ENCODE data around the gene ATXN7. TPM values are rescaled to one million over a fixed set of nuclear protein-coding genes. Genes with fewer than 3 reads are reported as not detected.

The ATXN7 gene
- total RNA-seq, 8 experiments from 2014 or later = 5.1 to 35.5 (median 10.4) TPM

- no peak overlapping the region for H3K27ac ChIP-seq
- peaks cover 3 to 20% of the 10 kb centered on the region in 2 donors for H3K4me1 ChIP-seq (replicated peaks in 1 of 2)
- 50 to 100% (median 92%) methylated on average over 1 to 2 of the region's 2 CpGs; no CpG with 5 or more reads in 3 of the 10 experiments for WGBS, 10 experiments
- no peak for ATAC-seq (replicated peaks in 6 of 8)
- no peak overlapping the region for H3K4me3 ChIP-seq
- in situ Hi-C loops (cut with MboI; ENCODE audit: low pct_unique_long_range_greater_than_20kb in 2 of 9, low sequenced_read_pairs in 9 of 9, unreplicated experiment in 9 of 9) = no loop called here
Observed at GRCh38 chr3:63872135-63872924, 8.7 kb downstream of the ATXN7 start.

DNA sequence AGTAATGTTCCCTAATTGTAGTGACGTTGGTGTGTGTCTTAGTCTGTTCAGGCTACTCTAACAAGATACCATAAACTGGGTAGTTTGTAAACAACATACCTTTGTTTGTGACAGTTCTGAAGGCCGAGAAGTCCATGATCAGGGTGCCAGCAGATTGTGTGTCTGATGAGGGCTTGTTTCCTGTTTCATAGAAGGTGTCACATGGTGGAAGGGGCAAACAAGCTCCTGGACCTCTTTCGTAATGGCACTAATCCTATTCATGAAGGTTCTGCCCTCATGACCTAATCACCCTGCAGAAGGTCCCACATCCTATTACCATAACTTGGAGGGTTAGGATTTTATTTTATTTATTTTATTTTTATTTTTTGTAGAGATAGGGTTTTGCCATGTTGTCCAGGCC lies 11.1 kb downstream of the ATXN7 start:
- H3K4me1 ChIP-seq (replicated peaks in 1 of 2) = peaks cover 15 to 25% of the 10 kb centered on the region in 2 donors
- no peak overlapping the region for H3K27ac ChIP-seq
- in situ Hi-C loops (cut with MboI; ENCODE audit: low pct_unique_long_range_greater_than_20kb in 2 of 9, low sequenced_read_pairs in 9 of 9, unreplicated experiment in 9 of 9) = no loop called here
- ATAC-seq (replicated peaks in 6 of 8) = no peak
- no peak overlapping the region for H3K4me3 ChIP-seq
- WGBS, 10 experiments = 70 to 100% (median 100%) methylated on average over 1 to 3 of the region's 3 CpGs; no CpG with 5 or more reads in 2 of the 10 experiments

- H3K4me3 ChIP-seq = no peak overlapping the region
Observed at GRCh38 chr3:63875510-63875909, 11.8 kb downstream of the ATXN7 start.

GRCh38 chr3:63876260-63876659 lies 12.6 kb downstream of the ATXN7 start:
- Histone ChIP-seq H3K4me3 (no peak overlapping the region), H3K27ac (no peak overlapping the region), H3K4me1 (replicated peaks in 1 of 2) (peaks cover 12% of the 10 kb centered on the region in 2 donors)
- 25 to 80% (median 68%) methylated on average over 2 to 3 of the region's 3 CpGs for WGBS, 10 experiments
- in situ Hi-C loops (cut with MboI; ENCODE audit: low pct_unique_long_range_greater_than_20kb in 2 of 9, low sequenced_read_pairs in 9 of 9, unreplicated experiment in 9 of 9) = no loop called here
- ATAC-seq (replicated peaks in 6 of 8) = no peak

More at GRCh38 chr3:63875510-63875909, 11.8 kb downstream of the ATXN7 start:
- Histone ChIP-seq H3K27ac (no peak overlapping the region), H3K4me1 (replicated peaks in 1 of 2) (peaks cover 15 to 18% of the 10 kb centered on the region in 2 donors)
- WGBS, 10 experiments = 50 to 100% (median 90%) methylated on average over 1 to 2 of the region's 2 CpGs; no CpG with 5 or more reads in 3 of the 10 experiments
- in situ Hi-C loops (cut with MboI; ENCODE audit: low pct_unique_long_range_greater_than_20kb in 2 of 9, low sequenced_read_pairs in 9 of 9, unreplicated experiment in 9 of 9) = no loop called here
- no peak for ATAC-seq (replicated peaks in 6 of 8)

DNA sequence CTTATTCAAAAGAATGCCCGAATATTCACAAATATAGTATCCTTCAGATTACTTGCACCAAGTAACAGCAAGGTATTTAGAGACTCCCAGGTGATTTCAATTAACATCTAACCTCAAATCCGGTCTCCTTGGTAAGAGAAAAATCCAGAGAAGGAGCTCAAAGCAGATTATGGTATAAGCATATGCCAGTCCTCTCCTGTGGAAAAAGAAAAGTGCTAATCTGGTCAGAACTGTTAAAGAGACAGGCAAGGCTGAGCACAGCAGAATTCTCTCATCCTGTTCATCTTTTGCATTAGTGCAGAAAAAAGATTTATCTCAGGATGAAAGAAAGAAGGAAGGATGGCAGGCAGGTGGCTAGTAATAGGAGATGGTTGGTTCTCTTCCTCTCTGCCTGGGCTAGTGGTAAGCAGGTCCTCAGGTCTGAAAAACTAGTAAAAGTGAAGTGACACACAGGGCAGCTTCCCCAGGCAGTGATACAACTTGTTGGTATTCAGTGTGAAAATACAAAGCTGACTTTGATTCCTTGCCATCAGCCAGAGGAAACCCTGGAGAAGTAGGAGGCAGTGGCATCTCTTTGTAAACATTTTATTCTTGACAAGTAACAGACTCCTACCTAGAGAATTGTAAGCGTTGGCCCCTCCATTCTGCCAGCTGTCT lies 14.2 kb downstream of the ATXN7 start:
- ATAC-seq (replicated peaks in 6 of 8) = peak in 3 of 8 experiments; percentile 24 to 82 (median 55)
- H3K4me3 ChIP-seq = no peak overlapping the region
- in situ Hi-C loops (cut with MboI; ENCODE audit: low pct_unique_long_range_greater_than_20kb in 2 of 9, low sequenced_read_pairs in 9 of 9, unreplicated experiment in 9 of 9) = no loop called here
- 53 to 100% (median 85%) methylated on average over 1 to 3 of the region's 3 CpGs for WGBS, 10 experiments
- no peak overlapping the region for H3K27ac ChIP-seq
- peaks cover 12% of the 10 kb centered on the region in 2 donors for H3K4me1 ChIP-seq (replicated peaks in 1 of 2)

DNA sequence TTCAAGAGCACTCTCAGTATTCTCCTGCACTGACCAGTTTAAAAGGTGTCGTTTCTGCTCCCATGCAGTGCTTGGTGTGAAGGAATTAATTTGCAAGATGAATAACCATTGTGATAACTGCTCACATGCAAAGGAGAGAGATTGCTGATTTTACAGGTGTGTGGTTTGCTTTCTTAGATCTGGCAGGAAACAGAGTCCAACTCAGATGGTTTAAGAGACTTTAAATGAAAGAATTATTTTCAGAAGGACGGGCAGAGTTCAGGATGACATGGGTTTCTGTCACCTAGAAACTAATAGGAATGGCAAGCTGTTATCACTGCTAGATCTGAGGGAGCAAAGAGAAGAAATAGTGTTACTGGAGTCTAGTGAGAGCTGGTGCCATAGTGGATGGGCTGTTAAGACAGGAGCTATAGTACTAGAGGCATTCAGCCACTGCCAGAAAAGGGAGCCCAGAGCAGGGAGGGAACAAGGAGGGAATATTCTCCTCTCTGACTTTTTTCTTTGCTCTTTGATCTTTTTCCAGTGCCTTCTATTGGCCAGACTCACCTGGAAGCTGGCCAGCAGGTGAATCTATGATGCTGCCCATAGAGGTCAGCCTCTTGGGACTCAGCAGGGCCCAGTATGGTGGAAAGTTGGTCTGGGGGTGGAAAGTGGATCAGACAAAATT lies 14.9 kb downstream of the ATXN7 start:
- peak in 2 of 8 experiments; percentile 19 to 77 for ATAC-seq (replicated peaks in 6 of 8)
- Histone ChIP-seq H3K27ac (no peak overlapping the region), H3K4me1 (replicated peaks in 1 of 2) (peaks cover 12% of the 10 kb centered on the region in 2 donors), H3K4me3 (no peak overlapping the region)
- in situ Hi-C loops (cut with MboI; ENCODE audit: low pct_unique_long_range_greater_than_20kb in 2 of 9, low sequenced_read_pairs in 9 of 9, unreplicated experiment in 9 of 9) = no loop called here
- WGBS, 10 experiments = 45 to 89% (median 67%) methylated on average over 1 to 2 of the region's 2 CpGs; no CpG with 5 or more reads in 3 of the 10 experiments

DNA sequence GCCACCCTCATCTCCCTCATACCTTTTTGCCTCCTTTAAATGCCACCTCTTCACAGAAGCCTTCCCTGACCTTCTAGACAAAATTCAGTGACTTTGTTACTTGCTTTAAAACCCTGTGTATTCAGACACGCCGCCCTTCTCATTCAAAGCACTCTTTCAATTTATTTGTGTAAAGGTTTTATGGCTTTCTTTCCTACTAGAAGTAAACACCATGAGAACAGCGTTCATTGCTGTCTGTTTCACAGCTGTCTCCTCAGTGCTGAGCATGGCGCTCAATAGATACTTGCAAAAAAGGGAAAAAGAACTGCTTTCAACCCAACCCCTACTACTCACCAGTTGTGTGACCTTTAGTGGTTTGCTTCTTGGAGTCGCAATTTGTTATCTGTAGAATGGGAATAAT lies 17.0 kb downstream of the ATXN7 start:
- Histone ChIP-seq H3K4me3 (no peak overlapping the region), H3K4me1 (replicated peaks in 1 of 2) (peaks cover 12 to 14% of the 10 kb centered on the region in 2 donors), H3K27ac (no peak overlapping the region)
- in situ Hi-C loops (cut with MboI; ENCODE audit: low pct_unique_long_range_greater_than_20kb in 2 of 9, low sequenced_read_pairs in 9 of 9, unreplicated experiment in 9 of 9) = no loop called here
- WGBS, 10 experiments = 70 to 100% (median 89%) methylated on average over 1 to 5 of the region's 5 CpGs; no CpG with 5 or more reads in 2 of the 10 experiments
- no peak for ATAC-seq (replicated peaks in 6 of 8)

- in situ Hi-C loops (cut with MboI; ENCODE audit: low pct_unique_long_range_greater_than_20kb in 2 of 9, low sequenced_read_pairs in 9 of 9, unreplicated experiment in 9 of 9) = no loop called here
- Histone ChIP-seq H3K27ac (no peak overlapping the region), H3K4me3 (no peak overlapping the region), H3K4me1 (replicated peaks in 1 of 2) (peaks cover 2 to 6% of the 10 kb centered on the region in 2 donors)
- WGBS, 10 experiments = 80 to 100% (median 100%) methylated on average over 1 to 3 of the region's 3 CpGs; no CpG with 5 or more reads in 5 of the 10 experiments
- ATAC-seq (replicated peaks in 6 of 8) = peak in 1 of 8 experiments; percentile 66
Observed at GRCh38 chr3:63886858-63887257, 23.2 kb downstream of the ATXN7 start.

DNA sequence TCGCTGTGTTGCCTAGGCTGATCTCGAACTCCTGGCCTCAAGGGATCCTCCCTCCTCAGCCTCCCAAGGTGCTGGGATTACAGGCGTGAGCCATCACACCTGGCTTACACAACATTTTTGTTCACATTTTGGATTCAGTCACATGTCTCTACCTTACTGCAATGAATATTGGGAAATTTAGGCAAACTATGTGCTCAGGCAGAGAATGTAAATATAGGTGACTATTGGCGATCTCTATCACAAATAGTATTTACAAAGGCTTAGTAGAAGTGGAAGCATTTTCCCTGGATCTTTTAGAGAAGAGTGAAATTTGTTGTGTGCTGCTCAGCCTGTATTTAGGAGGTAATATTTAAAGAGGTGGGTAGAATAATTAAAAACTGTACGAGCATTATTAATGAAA lies 27.9 kb downstream of the ATXN7 start:
- WGBS, 10 experiments = 80 to 100% (median 100%) methylated on average over 1 to 5 of the region's 5 CpGs; no CpG with 5 or more reads in 3 of the 10 experiments
- in situ Hi-C loops (cut with MboI; ENCODE audit: low pct_unique_long_range_greater_than_20kb in 2 of 9, low sequenced_read_pairs in 9 of 9, unreplicated experiment in 9 of 9) = no loop called here
- Histone ChIP-seq H3K4me1 (replicated peaks in 1 of 2) (peaks cover 0 to 5% of the 10 kb centered on the region in 2 donors), H3K27ac (no peak overlapping the region), H3K4me3 (no peak overlapping the region)
- ATAC-seq (replicated peaks in 6 of 8) = no peak

GRCh38 chr3:63892773-63893352 lies 29.2 kb downstream of the ATXN7 start:
- H3K27ac ChIP-seq = no peak overlapping the region
- WGBS, 10 experiments = 80 to 100% (median 100%) methylated on average over 1 of the region's 1 CpG; no CpG with 5 or more reads in 6 of the 10 experiments
- no peak overlapping the region for H3K4me3 ChIP-seq
- ATAC-seq (replicated peaks in 6 of 8) = no peak
- in situ Hi-C loops (cut with MboI; ENCODE audit: low pct_unique_long_range_greater_than_20kb in 2 of 9, low sequenced_read_pairs in 9 of 9, unreplicated experiment in 9 of 9) = no loop called here
- no peaks in the 10 kb centered on the region for H3K4me1 ChIP-seq (replicated peaks in 1 of 2)

DNA sequence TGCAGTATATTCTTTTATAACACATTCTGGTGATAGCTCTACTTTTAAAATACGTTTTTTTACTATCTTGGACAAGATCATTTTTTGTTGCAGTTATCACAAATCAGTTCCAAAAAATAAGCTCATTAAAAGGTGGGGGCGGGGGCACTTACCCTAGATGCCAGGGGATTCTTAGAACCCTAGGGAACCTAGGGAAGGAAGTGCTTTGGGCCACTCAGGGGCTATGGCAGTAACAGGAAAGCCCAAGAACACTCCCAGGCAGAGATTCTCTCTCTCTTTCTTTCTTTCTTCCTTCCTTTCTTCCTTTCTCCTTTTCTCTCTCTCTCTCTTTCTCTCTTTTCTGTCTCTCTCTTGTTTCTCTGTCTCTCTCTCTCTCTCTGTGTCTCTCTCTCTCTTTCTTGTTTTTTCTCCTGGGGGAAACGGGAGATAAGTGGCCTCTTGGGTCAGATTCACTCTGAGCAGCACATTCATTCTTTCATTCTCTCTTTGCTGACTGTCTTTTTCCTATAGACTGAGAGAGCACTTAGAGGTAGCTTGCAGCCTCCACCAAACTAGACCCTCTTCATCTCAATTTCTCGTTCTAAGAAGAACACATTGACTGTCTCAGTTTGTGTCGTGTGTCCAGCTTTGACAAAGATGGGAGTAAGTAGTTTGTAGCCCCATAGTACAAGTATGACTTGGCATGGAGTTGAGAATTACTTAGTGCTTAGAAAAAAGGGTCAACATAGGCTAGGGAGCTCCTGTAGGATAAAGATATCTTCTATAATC lies 31.9 kb downstream of the ATXN7 start:
- Histone ChIP-seq H3K4me1 (replicated peaks in 1 of 2) (no peaks in the 10 kb centered on the region), H3K27ac (no peak overlapping the region), H3K4me3 (no peak overlapping the region)
- in situ Hi-C loops (cut with MboI; ENCODE audit: low pct_unique_long_range_greater_than_20kb in 2 of 9, low sequenced_read_pairs in 9 of 9, unreplicated experiment in 9 of 9) = no loop called here
- no peak for ATAC-seq (replicated peaks in 6 of 8)
- 64 to 100% (median 83%) methylated on average over 1 to 5 of the region's 5 CpGs for WGBS, 10 experiments

DNA sequence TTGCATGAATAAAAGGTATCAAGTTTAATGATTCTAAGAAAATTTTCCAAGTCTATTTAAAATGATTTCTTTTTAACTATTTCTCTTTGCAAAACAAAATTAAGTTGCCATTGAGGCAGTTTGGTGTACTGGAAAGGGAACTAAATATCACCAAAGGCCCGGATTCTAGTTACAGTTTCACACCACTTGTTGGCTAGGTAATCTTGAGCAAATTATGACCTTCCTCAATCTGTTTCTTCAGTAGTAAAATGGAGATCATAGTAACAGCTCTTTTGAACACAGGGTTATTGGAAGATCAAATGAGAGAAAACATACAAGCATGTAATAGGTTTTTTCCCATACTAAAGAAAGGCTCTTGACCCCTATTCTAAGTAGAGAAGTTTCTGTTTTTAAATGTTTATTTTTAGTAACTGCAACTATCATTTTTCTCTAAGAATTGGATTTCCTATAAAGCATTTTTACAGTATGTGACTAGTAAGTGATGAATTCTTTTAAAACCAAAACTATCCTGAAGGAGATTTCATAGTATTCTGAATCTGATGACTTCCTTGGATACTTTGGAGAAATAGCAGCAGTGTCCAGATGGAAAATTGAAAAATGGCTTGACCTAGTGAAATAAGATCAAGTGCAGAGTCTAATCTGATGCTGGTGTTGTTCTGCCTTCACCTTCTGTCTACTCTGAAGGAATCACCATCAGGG lies 32.8 kb downstream of the ATXN7 start:
- Histone ChIP-seq H3K4me1 (replicated peaks in 1 of 2) (no peaks in the 10 kb centered on the region), H3K4me3 (no peak overlapping the region), H3K27ac (no peak overlapping the region)
- in situ Hi-C loops (cut with MboI; ENCODE audit: low pct_unique_long_range_greater_than_20kb in 2 of 9, low sequenced_read_pairs in 9 of 9, unreplicated experiment in 9 of 9) = no loop called here
- ATAC-seq (replicated peaks in 6 of 8) = no peak
- WGBS, 10 experiments = 33 to 100% (median 100%) methylated on average over 1 of the region's 1 CpG; no CpG with 5 or more reads in 2 of the 10 experiments

All from motor neuron (in vitro differentiated cells).